Mesenchymal stem cell (in vitro differentiated cells and primary cell): Measurements from ENCODE around the gene GRXCR2.
A peak's percentile ranks its signal among the peaks of the same experiment; 100 is the strongest.

Experiments used
- DNase-seq: peaks from one replicate; pipeline ENCODE4 v3.0.0-alpha.2; 2013
- H2AFZ ChIP-seq: one replicate; pipeline ENCODE4 v1.6.1; 2013; ENCODE audit warnings: low read depth, mild to moderate bottlenecking, control low read depth, inconsistent platforms, low read length, moderate library complexity
- H2AK5ac ChIP-seq: 2 replicates; pipeline ENCODE4 v1.6.1; 2013; ENCODE audit warnings: low read length, moderate library complexity, mild to moderate bottlenecking, inconsistent platforms; ENCODE audit not compliant: severe bottlenecking
- H2BK120ac ChIP-seq: one replicate; pipeline ENCODE4 v1.6.1; 2013; ENCODE audit warnings: low read depth, mild to moderate bottlenecking, inconsistent platforms, low read length, moderate library complexity
- H2BK12ac ChIP-seq, 2 experiments: one replicate each; pipeline ENCODE4 v1.6.1; 2013; ENCODE audit warnings: inconsistent platforms in 2 of 2, low read length in 2 of 2, mild to moderate bottlenecking in 2 of 2, moderate library complexity in 2 of 2, control low read depth in 1 of 2
- H2BK15ac ChIP-seq: one replicate; pipeline ENCODE4 v1.6.1; 2013; ENCODE audit warnings: mild to moderate bottlenecking, low read depth, inconsistent platforms; ENCODE audit not compliant: poor library complexity, severe bottlenecking
- H2BK5ac ChIP-seq: 2 replicates; pipeline ENCODE4 v1.6.1; 2013; ENCODE audit warnings: low read depth, mild to moderate bottlenecking, low read length, control low read depth, inconsistent platforms; ENCODE audit not compliant: poor library complexity, severe bottlenecking
- H3K14ac ChIP-seq, 2 experiments: one replicate each; pipeline ENCODE4 v1.6.1; 2013; ENCODE audit warnings: inconsistent platforms in 2 of 2, low read length in 2 of 2, control low read depth in 1 of 2, mild to moderate bottlenecking in 1 of 2, moderate library complexity in 1 of 2
- H3K18ac ChIP-seq, 2 experiments: one replicate each; pipeline ENCODE4 v1.6.1; 2013; ENCODE audit warnings: inconsistent platforms in 2 of 2, low read length in 2 of 2, control low read depth in 1 of 2, low read depth in 1 of 2, mild to moderate bottlenecking in 1 of 2
- H3K23ac ChIP-seq, 2 experiments: one replicate each; pipeline ENCODE4 v1.6.1; 2013; ENCODE audit warnings: inconsistent platforms in 2 of 2, low read length in 2 of 2, mild to moderate bottlenecking in 2 of 2, moderate library complexity in 2 of 2, control low read depth in 1 of 2
- H3K27ac ChIP-seq: 2 replicates; pipeline ENCODE4 v1.5.1; 2013; ENCODE audit warnings: mild to moderate bottlenecking, moderate library complexity, low read length, control low read depth, inconsistent platforms; ENCODE audit not compliant: poor library complexity, severe bottlenecking
- H3K27me3 ChIP-seq, 2 experiments: 2 replicates each; pipeline versions ENCODE4 v1.6.1 to v1.7.0; 2013; ENCODE audit warnings: low read length in 2 of 2, mild to moderate bottlenecking in 2 of 2, moderate library complexity in 2 of 2, control low read depth in 1 of 2, inconsistent platforms in 1 of 2; ENCODE audit not compliant: control insufficient read depth in 1 of 2, insufficient read depth in 1 of 2
- H3K36me3 ChIP-seq, 2 experiments: 2 replicates each; pipeline versions ENCODE4 v1.6.1 to v1.7.0; 2013; ENCODE audit warnings: low read length in 2 of 2, control low read depth in 1 of 2, inconsistent platforms in 1 of 2, low read depth in 1 of 2, mild to moderate bottlenecking in 1 of 2; ENCODE audit not compliant: insufficient read depth in 2 of 2, control insufficient read depth in 1 of 2
- H3K4ac ChIP-seq, 2 experiments: one replicate each; pipeline ENCODE4 v1.6.1; 2013; ENCODE audit warnings: inconsistent platforms in 2 of 2, low read length in 2 of 2, mild to moderate bottlenecking in 2 of 2, moderate library complexity in 2 of 2, control low read depth in 1 of 2, low read depth in 1 of 2
- H3K4me1 ChIP-seq: 2 replicates; pipeline ENCODE4 v1.6.1; 2013; ENCODE audit warnings: low read depth, low read length, control low read depth; ENCODE audit not compliant: control insufficient read depth, insufficient read depth
- H3K4me2 ChIP-seq: 2 replicates; pipeline ENCODE4 v1.6.1; 2013; ENCODE audit warnings: low read length, mild to moderate bottlenecking, inconsistent platforms; ENCODE audit not compliant: poor library complexity, severe bottlenecking
- H3K4me3 ChIP-seq, 2 experiments: 2 replicates each; pipeline versions ENCODE4 v1.5.1 to v1.7.0; 2013; ENCODE audit warnings: low read length in 2 of 2, mild to moderate bottlenecking in 2 of 2, control low read depth in 1 of 2, low read depth in 1 of 2; ENCODE audit not compliant: insufficient read depth in 1 of 2
- H3K79me1 ChIP-seq: replicated peaks from 2 replicates; pipeline ENCODE4 v1.6.1; 2013; ENCODE audit warnings: mild to moderate bottlenecking, control low read depth, low read length, inconsistent platforms; ENCODE audit not compliant: poor library complexity, severe bottlenecking
- H3K9ac ChIP-seq: 2 replicates; pipeline ENCODE4 v1.7.0; 2013; ENCODE audit warnings: mild to moderate bottlenecking, low read length, moderate library complexity
- H3K9me3 ChIP-seq: 2 replicates; pipeline ENCODE4 v1.7.0; 2013; ENCODE audit warnings: mild to moderate bottlenecking, low read length; ENCODE audit not compliant: control insufficient read depth
- H4K8ac ChIP-seq: one replicate; pipeline ENCODE4 v1.6.1; 2013; ENCODE audit warnings: inconsistent platforms, mild to moderate bottlenecking, low read length, moderate library complexity
- H4K91ac ChIP-seq: one replicate; pipeline ENCODE4 v1.6.1; 2013; ENCODE audit warnings: mild to moderate bottlenecking, low read length, inconsistent platforms
- WGBS: methylation state at CpG from one replicate; pipeline ENCODE4 v1.1.7; 2013; ENCODE audit warnings: mixed read lengths; 5-methylcytosine and 5-hydroxymethylcytosine counted together

GRXCR2 gene

DNA sequence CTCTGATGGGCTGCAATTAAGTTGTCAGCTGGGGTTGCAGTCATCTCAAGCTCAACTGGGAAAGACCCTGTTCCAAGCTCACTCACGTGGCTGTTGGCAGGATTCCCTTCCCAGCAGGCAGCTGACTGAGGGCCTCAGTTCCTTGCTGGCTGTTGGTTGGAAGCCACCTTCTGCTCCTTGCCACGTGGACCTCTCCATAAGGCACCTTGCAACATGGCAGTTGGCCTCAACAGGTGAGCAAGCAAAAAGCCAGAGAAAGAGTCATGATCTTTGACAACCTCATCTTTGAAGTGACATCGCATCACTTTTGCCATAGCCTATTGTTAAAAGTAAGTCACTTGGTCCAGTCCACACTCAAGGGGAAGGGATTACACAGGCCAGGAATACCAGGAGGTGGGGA, 19.8 kb downstream of the GRXCR2 start:
- no peak overlapping the region for H2AK5ac ChIP-seq
- no peak overlapping the region for H3K27ac ChIP-seq
- no peak overlapping the region for H3K23ac ChIP-seq
- H2BK12ac ChIP-seq: no peak overlapping the region
- no peak overlapping the region for H3K18ac ChIP-seq
- H2BK120ac ChIP-seq: no peak overlapping the region
- no peak for DNase-seq
- no peaks in the 10 kb centered on the region for H3K79me1 ChIP-seq
- H2BK15ac ChIP-seq: no peak overlapping the region
- H4K8ac ChIP-seq: peak overlapping the region; percentile 33
- H2BK5ac ChIP-seq: no peak overlapping the region
- H3K4me1 ChIP-seq: peaks cover 8% of the 10 kb centered on the region
- H3K4ac ChIP-seq: no peak overlapping the region
- H3K4me2 ChIP-seq: no peak overlapping the region
- no peak overlapping the region for H4K91ac ChIP-seq
- no peaks in the 10 kb centered on the region for H3K9me3 ChIP-seq
- no peak overlapping the region for H2AFZ ChIP-seq
- H3K9ac ChIP-seq: no peak overlapping the region
- no peaks in the 10 kb centered on the region for H3K27me3 ChIP-seq
- 84% methylated on average over 3 of the region's 3 CpGs for WGBS
- no peaks in the 10 kb centered on the region for H3K36me3 ChIP-seq
- no peak overlapping the region for H3K4me3 ChIP-seq
- H3K14ac ChIP-seq: no peak overlapping the region

DNA sequence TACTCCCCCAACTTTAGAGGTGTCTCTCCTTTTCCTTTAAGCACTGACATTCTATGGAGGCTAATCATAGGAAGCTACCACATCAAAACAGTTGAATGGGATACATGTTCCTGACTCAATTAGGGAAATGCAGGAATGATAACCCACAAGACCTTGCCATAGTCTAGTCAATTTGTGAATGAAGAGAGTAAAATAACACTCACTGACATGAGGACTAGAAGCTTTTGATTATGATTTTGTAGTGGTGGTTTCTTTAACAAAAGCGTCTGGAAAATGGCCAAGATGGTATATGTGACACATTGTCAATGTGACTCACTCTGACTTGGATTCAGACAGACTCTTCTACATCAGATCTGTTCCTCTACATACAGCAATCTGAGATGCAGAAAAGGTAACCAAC, 24.0 kb downstream of the GRXCR2 start:
- no peak overlapping the region for H3K27ac ChIP-seq
- no peak overlapping the region for H3K14ac ChIP-seq
- peaks cover 2% of the 10 kb centered on the region for H3K4me1 ChIP-seq
- no peak overlapping the region for H3K4me3 ChIP-seq
- no peak overlapping the region for H3K4me2 ChIP-seq
- H2BK5ac ChIP-seq: no peak overlapping the region
- H2BK120ac ChIP-seq: no peak overlapping the region
- H3K23ac ChIP-seq: no peak overlapping the region
- no peak overlapping the region for H2AFZ ChIP-seq
- no peak overlapping the region for H3K9ac ChIP-seq
- H3K36me3 ChIP-seq: no peaks in the 10 kb centered on the region
- H3K18ac ChIP-seq: no peak overlapping the region
- H2BK15ac ChIP-seq: no peak overlapping the region
- no peak overlapping the region for H2AK5ac ChIP-seq
- no peaks in the 10 kb centered on the region for H3K27me3 ChIP-seq
- H4K8ac ChIP-seq: no peak overlapping the region
- no peak overlapping the region for H3K4ac ChIP-seq
- no peaks in the 10 kb centered on the region for H3K9me3 ChIP-seq
- 40% methylated on average over 1 of the region's 1 CpG for WGBS
- no peak overlapping the region for H4K91ac ChIP-seq
- DNase-seq: peak; percentile 28
- no peaks in the 10 kb centered on the region for H3K79me1 ChIP-seq
- H2BK12ac ChIP-seq: no peak overlapping the region

DNA sequence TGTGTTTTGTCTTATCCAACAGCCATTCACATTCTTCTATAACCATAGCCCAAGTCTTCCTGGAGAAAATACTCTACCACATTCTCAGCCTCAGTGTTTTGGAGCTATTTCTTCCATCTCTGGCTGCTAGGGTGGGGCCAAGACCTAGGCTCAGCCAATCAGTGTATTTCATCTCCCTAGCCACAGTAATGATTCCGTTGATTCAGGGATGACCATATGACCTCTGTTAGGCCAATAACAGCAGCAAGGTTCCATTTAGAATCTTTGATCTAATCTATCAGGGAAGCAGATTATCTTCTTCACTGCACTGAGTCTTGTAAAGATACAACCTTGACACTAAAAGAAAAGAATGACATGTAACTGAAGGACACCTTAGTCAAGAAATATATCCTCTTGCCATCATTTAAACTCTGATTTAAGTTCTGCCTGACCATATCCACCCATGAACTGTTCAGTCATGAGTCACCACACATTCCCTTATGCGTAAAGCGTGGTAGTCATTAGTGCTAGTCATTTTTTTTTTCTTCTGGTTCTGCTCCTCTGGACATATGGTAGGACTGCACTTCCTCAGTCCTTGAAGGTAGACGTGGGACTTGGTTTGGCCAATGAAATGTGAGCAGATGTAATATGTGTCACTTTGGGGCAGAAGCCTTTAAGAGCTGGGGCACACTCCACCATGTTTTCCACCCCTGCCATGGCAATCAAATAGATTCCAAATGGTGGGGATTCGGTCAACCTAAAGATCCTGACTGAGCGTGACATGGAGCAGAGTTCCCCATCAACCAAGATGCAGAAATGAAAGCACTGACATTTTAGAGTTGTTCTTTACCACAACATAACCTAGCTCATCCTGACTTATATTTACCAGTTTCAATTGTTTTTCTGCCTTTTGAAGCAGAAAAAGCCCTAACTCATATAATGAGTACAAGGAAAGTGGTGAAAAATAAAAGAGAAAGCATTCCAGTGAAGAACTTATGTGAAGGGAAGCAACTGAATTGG, 25.0 kb downstream of the GRXCR2 start:
- Histone ChIP-seq H3K4ac (no peak overlapping the region), H4K91ac (no peak overlapping the region), H3K4me1 (no peaks in the 10 kb centered on the region), H3K27me3 (no peaks in the 10 kb centered on the region), H2BK15ac (no peak overlapping the region), H3K9me3 (no peaks in the 10 kb centered on the region), H3K4me3 (no peak overlapping the region), H2AFZ (no peak overlapping the region), H2BK5ac (no peak overlapping the region), H4K8ac (no peak overlapping the region), H2BK12ac (no peak overlapping the region), H3K23ac (no peak overlapping the region), H3K4me2 (no peak overlapping the region), H2BK120ac (no peak overlapping the region), H2AK5ac (no peak overlapping the region), H3K79me1 (no peaks in the 10 kb centered on the region), H3K36me3 (no peaks in the 10 kb centered on the region), H3K9ac (no peak overlapping the region), H3K27ac (no peak overlapping the region), H3K18ac (no peak overlapping the region), H3K14ac (no peak overlapping the region)
- peak; percentile 77 for DNase-seq
- 58% methylated on average over 6 of the region's 6 CpGs for WGBS

DNA sequence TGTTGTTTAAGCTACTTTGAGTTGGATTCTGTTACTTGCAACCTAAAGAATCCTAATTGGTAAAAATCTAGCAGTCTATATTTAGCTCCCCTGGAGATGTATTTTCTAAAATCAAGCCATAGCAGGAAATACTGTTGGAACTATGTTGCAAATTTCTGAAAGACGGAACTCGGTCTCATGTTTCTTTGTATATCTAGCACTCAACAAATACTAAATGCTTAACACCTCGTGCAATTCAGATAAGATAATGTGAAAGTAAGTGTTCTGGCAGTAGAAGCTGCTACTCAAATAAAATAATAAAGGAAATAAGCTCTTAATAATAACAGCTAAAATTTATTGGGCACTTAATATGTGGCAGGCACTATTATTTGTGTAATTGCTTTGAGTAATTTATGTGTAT, 26.7 kb downstream of the GRXCR2 start:
- no peak overlapping the region for H2BK120ac ChIP-seq
- no peak overlapping the region for H3K4me2 ChIP-seq
- no peak overlapping the region for H3K18ac ChIP-seq
- H2BK12ac ChIP-seq: no peak overlapping the region
- H3K4me3 ChIP-seq: no peak overlapping the region
- H4K8ac ChIP-seq: no peak overlapping the region
- no peaks in the 10 kb centered on the region for H3K79me1 ChIP-seq
- no peak overlapping the region for H3K23ac ChIP-seq
- no CpG with 5 or more reads among the region's 3 CpGs for WGBS
- no peak overlapping the region for H3K14ac ChIP-seq
- no peaks in the 10 kb centered on the region for H3K36me3 ChIP-seq
- H3K9ac ChIP-seq: no peak overlapping the region
- H3K9me3 ChIP-seq: no peaks in the 10 kb centered on the region
- DNase-seq: no peak
- no peak overlapping the region for H2AFZ ChIP-seq
- H2BK15ac ChIP-seq: no peak overlapping the region
- H3K4ac ChIP-seq: no peak overlapping the region
- H3K27me3 ChIP-seq: no peaks in the 10 kb centered on the region
- no peak overlapping the region for H2BK5ac ChIP-seq
- no peak overlapping the region for H3K27ac ChIP-seq
- H3K4me1 ChIP-seq: no peaks in the 10 kb centered on the region
- no peak overlapping the region for H4K91ac ChIP-seq
- no peak overlapping the region for H2AK5ac ChIP-seq
